ENCODE measurements around the gene EHMT2.

GRCh38 chr6:31834367-31835250, 62.9 kb downstream of the EHMT2 start:
- TF ChIP-seq CTCF (conservative IDR thresholded peaks at IDR 0.05) (no peak), ZFX (IDR thresholded peaks at IDR 0.05) (no peak)

All from C4-2B (cell line).